ENCODE data around the gene CTU1.

CTU1 gene

DNA sequence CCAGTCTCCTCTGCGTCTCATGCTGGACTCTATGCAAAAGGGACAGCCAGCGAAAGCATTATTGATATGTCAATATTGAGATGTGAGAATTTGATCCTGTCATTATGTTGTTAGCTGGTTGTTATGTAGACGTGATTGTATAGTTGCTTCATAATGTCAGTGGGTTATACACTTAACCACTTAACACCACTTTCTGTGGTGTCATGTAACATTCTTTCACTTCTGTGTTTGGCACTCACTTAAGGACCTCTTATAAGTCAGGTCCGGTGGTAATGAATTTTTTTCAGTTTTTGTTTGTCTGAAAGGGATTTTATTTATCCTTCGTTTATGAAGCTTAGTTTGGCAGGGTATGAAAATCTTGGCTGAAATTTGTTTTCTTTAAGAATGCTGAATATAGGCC, 26.8 kb upstream of the CTU1 start:
- FAIRE-seq (no peak), DNase-seq (ENCODE audit: low spot score) (no peak)

DNA sequence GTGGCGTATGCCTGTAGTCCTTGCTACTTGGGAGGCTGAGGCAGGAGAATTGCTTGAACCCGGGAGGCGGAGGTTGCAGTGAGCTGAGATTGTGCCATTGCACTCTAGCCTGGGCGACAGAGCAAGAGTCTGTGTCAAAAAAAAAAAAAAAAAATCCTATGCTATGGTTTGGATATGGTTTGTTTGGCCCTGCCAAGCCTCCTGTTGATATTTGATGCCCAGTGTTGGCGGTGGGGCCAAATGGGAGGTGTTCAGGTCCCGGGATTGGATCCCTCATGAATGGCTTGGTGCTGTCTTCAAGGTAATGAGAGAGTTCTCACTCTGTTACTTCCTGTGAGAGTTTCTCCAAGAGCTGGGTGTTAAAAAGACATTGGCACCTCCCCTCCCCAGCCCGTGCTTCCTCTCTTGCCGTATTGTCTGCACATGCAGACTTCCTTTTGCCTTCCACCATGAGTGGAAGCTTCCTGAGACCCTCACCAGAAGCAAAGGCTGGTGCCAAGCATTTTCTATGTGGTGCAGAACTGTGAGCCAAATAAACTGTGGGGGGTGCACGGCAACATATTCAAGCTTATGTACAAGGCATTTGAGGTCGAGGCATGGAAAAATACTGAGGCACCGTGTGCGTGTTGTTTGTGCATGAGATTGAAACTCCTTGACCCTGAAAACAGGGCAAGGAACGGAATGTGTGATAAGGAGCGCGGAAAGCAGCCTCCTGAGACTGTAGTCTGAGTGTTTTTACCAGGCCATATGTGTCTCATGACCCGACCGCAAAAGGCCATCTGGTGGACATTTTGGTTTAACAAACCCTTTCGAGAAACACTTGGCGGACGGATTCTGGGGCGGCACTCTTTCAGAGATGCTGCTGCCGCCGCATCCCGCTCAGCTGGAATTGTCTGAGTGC, 23.8 kb upstream of the CTU1 start:
- FAIRE-seq (no peak), DNase-seq (ENCODE audit: low spot score) (no peak)

DNA sequence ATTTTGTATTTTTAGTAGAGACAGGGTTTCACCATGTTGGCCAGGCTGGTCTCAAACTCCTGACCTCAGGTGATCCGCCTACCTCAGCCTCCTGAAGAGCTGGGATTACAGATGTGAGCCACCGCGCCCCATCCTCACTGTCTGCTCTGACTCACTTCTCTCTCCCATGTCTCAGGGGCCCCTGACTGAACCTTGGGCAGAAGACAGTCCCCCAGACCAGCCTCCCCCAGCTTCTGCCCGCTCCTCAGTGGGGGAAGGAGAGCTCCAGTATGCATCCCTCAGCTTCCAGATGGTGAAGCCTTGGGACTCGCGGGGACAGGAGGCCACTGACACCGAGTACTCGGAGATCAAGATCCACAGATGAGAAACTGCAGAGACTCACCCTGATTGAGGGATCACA, 21.5 kb upstream of the CTU1 start:
- DNase-seq (ENCODE audit: low spot score) (no peak), FAIRE-seq (no peak)

DNA sequence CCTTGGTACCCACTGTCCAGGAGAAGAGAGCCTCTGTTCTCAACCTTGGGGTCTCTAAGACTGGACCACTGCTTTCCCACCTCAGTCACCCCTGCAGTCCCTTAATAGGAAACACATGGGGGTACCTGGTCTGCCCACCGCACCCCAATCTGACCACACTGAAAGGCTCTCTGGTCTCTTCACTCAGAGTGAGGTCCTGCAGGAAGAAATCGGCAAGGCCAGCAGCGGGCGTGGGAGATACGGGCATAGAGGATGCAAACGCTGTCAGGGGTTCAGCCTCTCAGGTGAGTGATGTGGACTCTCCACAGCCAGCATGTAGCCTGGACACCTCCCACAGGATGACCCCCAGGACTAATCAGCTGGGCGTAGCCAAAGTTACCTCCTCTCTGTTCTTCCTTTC, 20.0 kb upstream of the CTU1 start:
- no peak for DNase-seq (ENCODE audit: low spot score)
- FAIRE-seq, result no peak

DNA sequence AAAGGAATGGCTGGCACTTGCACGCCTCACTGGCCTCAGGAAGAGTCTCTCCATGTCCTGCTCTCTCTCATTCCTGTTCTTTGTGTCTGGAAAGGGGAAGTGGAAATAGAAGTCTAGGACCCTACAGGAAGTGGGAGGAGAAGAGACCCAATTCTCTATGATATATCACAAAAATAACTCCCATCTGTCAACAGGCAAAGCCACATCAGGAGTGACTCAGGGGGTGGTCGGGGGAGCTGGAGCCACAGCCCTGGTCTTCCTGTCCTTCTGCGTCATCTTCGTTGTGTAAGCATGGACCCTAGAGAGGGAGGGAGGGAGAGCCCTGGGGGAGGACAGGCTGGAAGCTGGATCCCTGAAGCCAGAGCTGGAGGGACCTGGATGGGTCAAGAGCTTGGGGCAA, 19.5 kb upstream of the CTU1 start:
- FAIRE-seq (no peak), DNase-seq (ENCODE audit: low spot score) (peak; percentile 24)

DNA sequence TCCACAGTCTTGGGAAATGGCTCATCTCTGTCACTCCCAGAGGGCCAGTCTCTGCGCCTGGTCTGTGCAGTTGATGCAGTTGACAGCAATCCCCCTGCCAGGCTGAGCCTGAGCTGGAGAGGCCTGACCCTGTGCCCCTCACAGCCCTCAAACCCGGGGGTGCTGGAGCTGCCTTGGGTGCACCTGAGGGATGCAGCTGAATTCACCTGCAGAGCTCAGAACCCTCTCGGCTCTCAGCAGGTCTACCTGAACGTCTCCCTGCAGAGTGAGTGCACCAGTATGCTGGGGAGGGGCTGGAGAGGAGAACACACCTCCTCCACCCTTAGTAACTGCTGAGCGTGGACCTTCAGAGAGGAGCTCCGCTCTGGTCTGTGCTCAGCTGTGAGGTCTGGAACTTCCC, 18.8 kb upstream of the CTU1 start:
- FAIRE-seq (no peak), DNase-seq (ENCODE audit: low spot score) (no peak)

DNA sequence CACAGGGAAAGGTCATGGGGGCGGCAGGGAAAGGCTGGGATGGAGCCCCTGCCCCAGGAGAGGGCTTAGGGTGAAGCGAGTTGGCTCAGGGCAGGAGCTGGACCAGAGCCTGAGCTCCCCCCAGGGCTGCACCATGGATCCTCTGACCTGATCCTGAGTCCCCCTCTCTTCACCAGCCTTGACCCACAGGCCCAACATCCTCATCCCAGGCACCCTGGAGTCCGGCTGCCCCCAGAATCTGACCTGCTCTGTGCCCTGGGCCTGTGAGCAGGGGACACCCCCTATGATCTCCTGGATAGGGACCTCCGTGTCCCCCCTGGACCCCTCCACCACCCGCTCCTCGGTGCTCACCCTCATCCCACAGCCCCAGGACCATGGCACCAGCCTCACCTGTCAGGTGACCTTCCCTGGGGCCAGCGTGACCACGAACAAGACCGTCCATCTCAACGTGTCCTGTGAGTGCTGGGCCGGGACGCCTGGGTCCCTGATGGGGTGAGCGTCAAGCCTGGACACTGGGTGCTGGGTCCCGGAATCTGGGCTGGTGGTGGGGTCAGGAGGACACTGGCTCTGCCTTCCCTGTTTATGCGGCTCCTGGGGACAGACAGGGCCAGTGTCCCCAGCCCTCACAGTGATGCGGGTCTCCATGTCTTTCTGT, 17.3 kb upstream of the CTU1 start:
- no peak for FAIRE-seq
- no peak for DNase-seq (ENCODE audit: low spot score)

DNA sequence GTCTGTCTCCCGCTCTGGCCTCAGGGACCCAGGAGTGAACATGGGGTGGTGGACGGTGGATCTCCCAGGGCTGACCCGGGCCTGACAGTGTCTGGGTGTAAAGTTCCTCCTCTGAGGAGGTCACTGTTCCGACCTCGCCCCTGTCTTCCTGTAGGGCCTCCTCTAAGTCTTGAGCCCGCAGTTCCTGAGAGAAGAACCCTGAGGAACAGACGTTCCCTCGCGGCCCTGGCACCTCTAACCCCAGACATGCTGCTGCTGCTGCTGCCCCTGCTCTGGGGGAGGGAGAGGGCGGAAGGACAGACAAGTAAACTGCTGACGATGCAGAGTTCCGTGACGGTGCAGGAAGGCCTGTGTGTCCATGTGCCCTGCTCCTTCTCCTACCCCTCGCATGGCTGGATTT, 16.5 kb upstream of the CTU1 start, which contains the start of gene SIGLEC9:
Gene SIGLEC9, plus strand, starts transcription at position 178 of the 400 bp plus-strand sequence. Its CDS starts 69 bp downstream, at position 247.
- FAIRE-seq (no peak), DNase-seq (ENCODE audit: low spot score) (no peak)

DNA sequence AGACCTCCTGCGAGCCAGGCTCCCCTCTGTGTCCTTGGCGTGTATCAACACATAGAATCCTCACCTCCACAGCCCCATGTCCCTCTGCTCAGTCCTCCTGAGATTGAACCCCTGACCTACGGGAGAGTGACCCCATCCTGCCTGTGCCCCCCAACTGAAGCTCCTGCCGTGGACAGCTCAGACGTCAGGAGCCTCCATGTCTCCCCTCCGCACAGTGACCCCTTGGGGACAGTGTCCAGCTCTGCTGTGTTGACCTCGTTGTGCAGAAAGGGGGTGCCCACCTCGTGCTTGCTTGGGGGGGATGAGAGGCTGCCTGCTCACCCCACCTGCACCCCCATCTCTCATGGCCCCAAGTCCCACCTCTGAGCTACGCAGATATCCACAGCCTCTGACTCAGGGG, 16.0 kb upstream of the CTU1 start:
- no peak for DNase-seq (ENCODE audit: low spot score)
- FAIRE-seq, result no peak

DNA sequence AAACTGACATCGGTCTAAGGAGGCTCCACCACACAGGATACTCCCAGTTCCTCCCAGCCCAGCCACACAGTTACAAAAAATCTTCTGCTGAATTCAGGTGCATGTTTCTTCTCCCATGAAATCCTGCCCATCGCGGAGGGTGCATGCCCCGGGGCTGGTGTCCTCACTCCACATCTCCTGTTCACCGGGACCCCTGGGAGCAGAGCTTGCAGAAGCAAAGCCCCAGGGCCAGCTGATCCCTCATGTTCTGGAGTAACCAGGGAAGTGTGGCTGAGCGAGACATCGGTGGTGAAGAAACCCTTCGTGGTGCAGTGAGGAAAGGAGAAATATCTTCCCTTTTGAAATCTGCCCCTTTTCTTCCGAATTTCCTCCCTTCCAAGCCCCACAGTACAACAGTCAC, 15.6 kb upstream of the CTU1 start:
- FAIRE-seq (no peak), DNase-seq (ENCODE audit: low spot score) (no peak)

DNA sequence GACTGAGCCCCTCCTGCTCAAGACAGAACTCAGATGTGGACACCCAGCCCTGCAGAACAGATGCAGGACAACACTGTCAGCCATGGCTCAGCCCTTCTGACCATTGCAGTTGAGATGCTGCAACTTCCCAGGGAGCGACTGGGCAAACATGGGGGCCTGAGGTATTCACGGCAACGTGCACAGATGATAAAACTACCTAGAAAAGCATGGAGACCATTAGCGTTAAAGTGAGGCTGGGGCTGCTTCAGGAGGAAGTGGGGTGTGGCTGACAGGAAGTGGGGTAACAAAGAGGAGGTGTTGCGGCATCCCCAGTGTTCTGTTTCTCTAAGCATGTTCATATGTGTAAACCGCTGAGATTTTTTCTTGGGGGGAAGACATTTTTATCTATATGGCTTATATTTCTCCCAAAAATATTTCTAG, 15.2 kb upstream of the CTU1 start:
- FAIRE-seq (no peak), DNase-seq (ENCODE audit: low spot score) (no peak)

DNA sequence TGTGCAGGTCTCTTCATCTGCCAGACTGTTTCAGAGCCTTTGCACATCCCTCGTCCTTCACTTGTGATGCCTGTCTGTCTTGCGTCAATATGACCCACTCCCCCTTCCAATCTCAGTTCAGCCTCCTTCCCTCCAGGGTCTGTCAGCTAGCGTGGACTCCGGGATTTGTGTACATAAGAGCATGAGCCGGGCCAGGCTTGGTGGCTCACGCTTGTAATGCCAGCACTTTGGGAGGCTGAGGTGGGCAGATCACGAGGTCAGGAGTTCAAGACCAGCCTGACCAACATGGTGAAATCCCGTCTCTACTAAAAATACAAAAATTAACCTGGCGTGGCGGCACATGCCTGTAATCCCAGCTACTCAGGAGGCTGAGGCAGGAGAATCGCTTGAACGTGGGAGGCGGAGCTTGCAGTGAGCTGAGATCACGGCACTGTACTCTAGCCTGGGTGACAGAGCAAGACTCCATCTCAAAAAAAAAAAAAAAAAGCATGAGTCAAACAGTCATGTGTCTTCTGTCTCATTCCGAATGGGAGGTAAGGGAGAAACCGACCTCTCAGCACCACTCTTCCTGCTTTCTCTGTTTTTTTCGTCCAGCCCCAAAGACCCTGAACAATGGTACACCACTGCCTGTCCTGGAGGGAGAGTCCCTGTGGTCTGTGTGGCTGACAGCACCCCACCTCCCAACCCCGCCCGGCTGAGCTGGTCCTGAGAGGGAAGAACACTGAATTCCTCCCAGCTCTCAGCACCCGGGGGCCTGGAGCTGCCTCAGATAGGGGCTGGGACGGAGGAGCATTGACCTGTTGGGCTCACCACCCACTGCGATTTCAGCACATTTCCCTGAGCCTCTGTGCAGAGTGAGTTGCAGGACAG, 14.1 kb upstream of the CTU1 start:
- FAIRE-seq (no peak), DNase-seq (ENCODE audit: low spot score) (no peak)

DNA sequence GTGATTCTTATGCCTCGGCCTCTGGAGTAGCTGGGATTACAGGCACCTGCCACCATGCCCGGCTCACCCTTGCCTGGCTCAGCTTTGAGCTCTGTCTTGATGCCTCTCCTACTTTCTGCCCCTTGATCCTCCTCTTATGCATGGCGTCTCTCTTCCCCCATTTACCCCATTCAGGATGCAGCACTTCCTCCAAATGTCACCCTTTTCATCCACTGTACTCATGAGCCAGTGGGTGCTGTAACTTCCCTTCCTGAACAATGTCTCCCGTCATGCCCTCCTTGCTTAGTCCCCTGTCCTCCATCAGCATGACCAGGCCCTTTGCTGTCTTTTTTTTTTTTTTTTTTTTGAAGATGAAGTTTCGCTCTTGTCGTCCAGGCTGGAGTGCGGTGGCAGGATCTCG, 13.0 kb upstream of the CTU1 start:
- FAIRE-seq (no peak), DNase-seq (ENCODE audit: low spot score) (no peak)

DNA sequence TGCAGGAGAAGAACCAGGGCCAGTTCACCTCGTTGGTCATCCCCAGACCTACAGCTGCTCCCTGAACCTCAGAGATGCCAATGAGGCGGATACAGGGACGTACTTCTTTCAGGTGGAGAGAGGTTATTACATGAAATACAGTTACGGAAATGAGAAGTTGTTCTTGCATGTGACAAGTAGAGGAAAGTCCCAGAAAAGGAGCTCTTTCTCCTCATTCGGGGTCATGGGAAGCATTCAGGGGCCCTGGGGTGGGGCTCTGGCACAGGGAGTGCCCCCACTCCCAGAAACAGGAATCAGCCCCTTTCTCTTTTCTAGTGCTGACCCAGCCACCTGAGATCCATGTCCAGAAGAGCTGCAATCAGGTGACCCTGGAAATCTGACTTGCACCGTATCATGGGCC, 12.0 kb upstream of the CTU1 start:
- DNase-seq (ENCODE audit: low spot score), result no peak
- no peak for FAIRE-seq

DNA sequence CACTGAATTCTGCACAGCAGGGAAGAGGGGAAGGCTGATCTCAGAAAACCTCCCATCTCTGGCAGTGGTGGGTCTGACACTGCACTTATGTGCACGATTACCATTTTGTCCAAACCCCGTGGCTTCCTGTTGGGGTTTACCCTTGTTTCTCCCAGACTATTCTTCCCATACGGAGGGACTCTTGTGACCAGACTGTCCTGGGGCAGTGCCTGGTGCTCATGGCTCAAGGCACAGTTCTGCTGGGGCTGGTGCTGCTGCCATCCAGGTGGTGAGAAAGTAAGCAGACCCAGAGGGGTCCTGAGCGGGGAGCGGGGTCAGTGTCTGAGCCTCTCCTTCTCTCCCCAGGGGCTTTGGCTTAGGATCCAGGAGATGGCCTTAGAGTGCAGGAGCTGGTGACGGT, 11.4 kb upstream of the CTU1 start:
- DNase-seq (ENCODE audit: low spot score), result no peak
- no peak for FAIRE-seq

DNA sequence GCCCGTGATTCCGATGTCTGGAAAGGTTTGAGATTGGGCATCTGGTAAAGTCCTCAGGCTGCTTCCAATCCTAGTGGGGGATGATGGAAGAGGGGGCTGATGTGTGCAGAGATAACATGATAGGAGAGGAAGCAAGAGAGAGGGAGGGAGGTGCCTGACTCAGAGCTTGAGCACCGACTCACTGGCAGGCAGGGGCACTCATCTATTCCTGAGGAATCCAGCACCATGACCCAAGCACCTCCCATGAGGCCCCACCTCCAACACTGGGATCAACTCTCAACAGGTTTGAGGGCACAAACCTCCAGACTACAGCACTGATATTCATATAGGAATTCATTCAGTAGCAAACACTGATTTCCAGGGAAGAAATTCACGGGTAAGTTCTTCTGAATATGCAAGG, 10.9 kb upstream of the CTU1 start:
- DNase-seq (ENCODE audit: low spot score), result no peak
- no peak for FAIRE-seq

DNA sequence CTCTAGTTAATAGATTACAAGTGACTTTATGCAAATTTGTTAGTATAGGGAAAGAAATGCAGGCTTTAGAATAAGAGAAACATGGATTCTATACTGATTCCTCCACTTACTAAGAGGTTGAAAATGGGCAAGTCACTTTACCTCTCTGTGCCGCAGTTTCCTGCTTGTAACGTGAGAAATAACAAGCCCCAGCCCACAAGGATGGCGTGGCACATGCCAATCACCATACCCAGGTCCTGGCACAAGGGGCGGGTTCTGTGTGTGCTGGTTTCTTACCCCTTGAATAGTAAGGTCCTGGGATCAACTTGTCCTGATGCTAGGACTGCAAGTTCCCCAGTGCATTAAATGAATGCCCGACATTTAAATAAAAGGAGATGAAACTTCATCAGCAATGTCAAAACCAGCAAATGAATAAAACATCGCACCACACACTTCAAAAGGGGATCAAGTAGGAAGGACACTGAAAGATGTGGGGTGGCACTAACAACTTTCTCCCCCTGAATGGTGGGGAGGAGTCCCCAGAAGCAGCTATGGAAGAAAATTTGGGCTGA, 8.6 kb upstream of the CTU1 start:
- no peak for FAIRE-seq
- no peak for DNase-seq (ENCODE audit: low spot score)

DNA sequence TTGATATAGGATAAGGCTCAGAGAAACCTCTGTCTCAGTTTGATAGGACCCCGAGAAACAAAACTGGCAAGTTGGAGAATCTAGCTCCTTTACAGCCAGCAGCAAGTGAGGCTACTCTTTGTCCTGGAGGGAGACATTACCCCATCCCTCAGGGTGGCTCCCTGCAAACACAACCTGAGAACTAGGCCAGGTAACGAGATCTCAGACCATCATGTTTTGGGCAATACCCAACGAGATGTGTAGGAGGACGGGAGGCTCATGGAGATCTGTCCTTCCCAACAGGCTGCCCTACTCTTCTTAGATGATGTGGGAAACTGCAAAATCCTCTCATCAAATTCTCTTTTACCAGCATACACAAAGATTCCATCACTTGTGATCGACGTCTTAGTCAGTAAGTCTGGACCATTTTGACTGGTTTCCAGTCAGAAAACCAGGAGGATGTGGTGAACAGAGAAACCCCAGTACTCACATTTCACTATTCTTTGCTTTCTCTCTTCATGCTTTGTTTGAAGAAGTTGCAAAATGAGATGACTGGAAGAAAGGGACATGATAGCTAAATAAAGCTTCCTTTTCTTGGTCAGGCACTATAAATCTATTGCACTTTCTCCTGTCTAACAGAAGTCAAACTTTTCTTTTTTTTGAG, 6.0 kb upstream of the CTU1 start:
- DNase-seq (ENCODE audit: low spot score) (no peak), FAIRE-seq (no peak)

DNA sequence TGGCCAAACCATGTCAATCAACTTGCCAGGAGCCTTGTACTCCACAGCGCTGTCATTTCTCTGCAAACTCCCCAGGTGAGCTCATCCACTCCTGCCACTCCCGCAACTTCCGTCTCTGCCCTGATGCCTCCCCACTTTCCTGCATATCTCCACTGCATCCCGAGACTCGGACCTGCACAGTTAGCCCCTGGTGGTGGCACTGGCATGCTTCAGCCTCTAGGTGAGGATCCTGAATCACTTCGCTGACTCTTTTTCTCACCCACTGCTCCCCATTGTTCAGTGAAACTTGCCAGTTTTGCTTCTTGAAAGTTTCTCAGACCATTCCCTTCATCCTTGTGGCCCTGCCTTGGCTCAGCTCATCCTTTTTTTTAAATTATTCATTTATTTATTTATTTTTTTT, 3.4 kb upstream of the CTU1 start:
- DNase-seq (ENCODE audit: low spot score), result no peak
- FAIRE-seq, result no peak

DNA sequence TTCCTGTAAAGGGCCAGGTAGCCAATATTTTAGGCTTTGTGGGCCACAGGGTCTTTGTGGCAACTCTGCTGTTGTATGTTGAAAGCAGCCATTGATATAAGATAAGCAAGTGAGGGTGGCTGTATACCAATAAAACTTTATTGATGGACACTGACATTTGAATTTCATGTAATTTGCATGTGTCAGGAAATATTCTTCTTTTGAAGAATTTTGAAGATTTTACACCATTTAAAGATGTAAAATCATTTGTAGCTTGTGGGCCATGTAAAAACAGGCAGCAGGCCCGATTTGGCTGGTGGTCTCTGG, 2.4 kb upstream of the CTU1 start:
- DNase-seq (ENCODE audit: low spot score) (no peak), FAIRE-seq (no peak)

DNA sequence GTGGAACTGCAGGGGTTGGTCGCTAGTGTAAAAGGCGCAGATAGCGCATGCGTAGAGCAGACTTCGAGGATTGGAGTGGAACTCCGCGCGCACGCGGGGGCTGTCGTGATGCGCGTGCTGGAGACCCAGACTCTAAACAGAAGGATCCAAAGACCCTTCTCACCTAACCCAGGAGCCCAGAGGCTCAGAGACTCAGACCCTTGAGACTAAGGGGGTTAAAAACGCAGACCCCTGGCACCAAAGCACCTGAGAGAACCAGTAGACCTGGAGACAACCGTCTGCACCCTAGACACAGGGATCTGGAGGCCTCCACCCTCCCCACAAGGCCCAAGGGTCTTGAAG, 567 bp upstream of the CTU1 start:
- FAIRE-seq, result no peak

More for the DNA sequence above, 567 bp upstream of the CTU1 start:
- DNase-seq (ENCODE audit: low spot score), result no peak

Data from RCC 7860 (cell line).